Measurements from ENCODE around the gene SMAP2. TPM values are rescaled to one million over a fixed set of nuclear protein-coding genes. Genes with fewer than 3 reads are reported as not detected.

SMAP2 gene
- total and polyA plus RNA-seq, 2 donors (not counting 3 experiments of a cell fraction or from before 2014, with no cell fraction given): 8.0 to 11.1 TPM

- H3K27me3 ChIP-seq (ENCODE audit: control insufficient read depth in 2 of 2, insufficient read depth in 2 of 2, low read length in 2 of 2): peaks cover 0 to 3% of the 10 kb centered on the region in 2 experiments
- no peaks in the 10 kb centered on the region for H3K9me3 ChIP-seq (replicated peaks; ENCODE audit: control insufficient read depth, insufficient read depth, low read length)
- no peak for TF ChIP-seq MAX (IDR thresholded peaks at IDR 0.05; ENCODE audit: insufficient read depth, insufficient read length)
- TF ChIP-seq CTCF (IDR thresholded peaks at IDR 0.05; ENCODE audit: extremely low read depth in 1 of 2, insufficient read depth in 1 of 2, low read depth in 1 of 2, low read length in 2 of 2): peak in 1 of 2 donors; percentile 3
- no peak for TF ChIP-seq FOS (IDR thresholded peaks at IDR 0.05; ENCODE audit: borderline replicate concordance, insufficient read depth, low read length)
- no peak for TF ChIP-seq GATA2 (IDR thresholded peaks at IDR 0.05; ENCODE audit: insufficient read depth, insufficient read length, low read depth, low read length)
- TF ChIP-seq POLR2A (IDR thresholded peaks at IDR 0.05; ENCODE audit: low read depth, low read length): no peak
- no peak for TF ChIP-seq JUN (IDR thresholded peaks at IDR 0.05; ENCODE audit: borderline replicate concordance, insufficient read depth, insufficient read length, low read depth)
- no peak for TF ChIP-seq MYC (IDR thresholded peaks at IDR 0.05; ENCODE audit: low read depth, low read length)
- no peak for TF ChIP-seq POLR2AphosphoS5 (IDR thresholded peaks at IDR 0.05; ENCODE audit: insufficient read depth, low read depth, low read length)
- CTCF ChIA-PET: interaction anchor here (1.2 to 1.4 kb wide), 5 partner anchors 12 to 220 kb away, joined by 3 to 6 read pairs (median 4); no protein-coding TSS in a partner anchor
- dilution Hi-C loops (cut with MboI; ENCODE audit: extremely low pct_ligation_motif_present, low sequenced_read_pairs) (no loop called here), intact Hi-C loops (cut with micrococcal nuclease) (no loop called here)
- no peak overlapping the region for H3K4me2 ChIP-seq (ENCODE audit: insufficient read depth, low read length)
- no peak overlapping the region for H3K27ac ChIP-seq (ENCODE audit: insufficient read depth, low read depth, low read length)
- no peaks in the 10 kb centered on the region for H3K36me3 ChIP-seq (ENCODE audit: control insufficient read depth in 2 of 2, extremely low read depth in 1 of 2, insufficient read depth in 2 of 2, low read length in 2 of 2)
- H3K9ac ChIP-seq (replicated peaks; ENCODE audit: extremely low read depth, insufficient read depth, low read length): no peak overlapping the region
- no peak overlapping the region for H2AFZ ChIP-seq (ENCODE audit: low read depth, low read length)
- BruUV-seq (replicated peaks): no TSS peak
- H3K79me2 ChIP-seq (ENCODE audit: control insufficient read depth, insufficient read depth, low read length): no peaks in the 10 kb centered on the region
- POLR2A ChIA-PET: no interaction called here
- no peak for DNase-seq (ENCODE audit: low read depth, low spot score)
- no peaks in the 10 kb centered on the region for H4K20me1 ChIP-seq (replicated peaks; ENCODE audit: control insufficient read depth, extremely low read depth, insufficient read depth, low read length)
- H3K4me1 ChIP-seq (ENCODE audit: control insufficient read depth, extremely low read depth, insufficient read depth, low read length): peaks cover 4% of the 10 kb centered on the region
- FAIRE-seq: no peak
- H3K9me1 ChIP-seq (replicated peaks; ENCODE audit: control insufficient read depth, extremely low read depth, insufficient read depth, low read length): no peaks in the 10 kb centered on the region
- no peak overlapping the region for H3K4me3 ChIP-seq (replicated peaks in 1 of 3; ENCODE audit: insufficient read depth in 1 of 3, low read depth in 1 of 3, low read length in 3 of 3)
Observed at GRCh38 chr1:40363721-40364120, 9.8 kb upstream of the SMAP2 start.
